Neural cell (in vitro differentiated cells): Measurements from ENCODE around the gene SLC2A1. TPM values are rescaled to one million over a fixed set of nuclear protein-coding genes. Genes with fewer than 3 reads are reported as not detected.

Experiments
- H2AFZ ChIP-seq: fragments of 200-600, 300-800 bp; sonication (generic), shearing (Covaris generic); 2 replicates; pipeline ENCODE4 v1.6.0; 2014; ENCODE audit warnings: low read depth, mild to moderate bottlenecking, antibody characterized with exemption, low read length, moderate library complexity
- H3F3A ChIP-seq: fragments of 200-600 bp; shearing (Covaris generic); 2 replicates; pipeline ENCODE4 v1.6.1; 2016; ENCODE audit warnings: mild to moderate bottlenecking, moderate library complexity, mixed read lengths, antibody characterized with exemption, low read length; ENCODE audit not compliant: insufficient read depth, poor library complexity, severe bottlenecking
- H3K27ac ChIP-seq: fragments of 200-600, 300-800 bp; sonication (generic), shearing (Covaris generic); 2 replicates; pipeline ENCODE4 v1.5.1; 2014; ENCODE audit warnings: mild to moderate bottlenecking, low read length, moderate library complexity
- H3K27me3 ChIP-seq: fragments of 300-800, 200-600 bp; sonication (generic), shearing (Covaris generic); 2 replicates; pipeline ENCODE4 v1.6.0; 2014; ENCODE audit warnings: mild to moderate bottlenecking, low read depth, low read length, moderate library complexity; ENCODE audit not compliant: insufficient read depth
- H3K36me3 ChIP-seq: fragments of 300-800, 200-600 bp; sonication (generic), shearing (Covaris generic); 2 replicates; pipeline ENCODE4 v1.5.1; 2014; ENCODE audit warnings: mild to moderate bottlenecking, antibody characterized with exemption, low read length, moderate library complexity; ENCODE audit not compliant: insufficient read depth
- H3K4me2 ChIP-seq: fragments of 300-800, 200-600 bp; sonication (generic), shearing (Covaris generic); 2 replicates; pipeline ENCODE4 v1.6.0; 2014; ENCODE audit warnings: mild to moderate bottlenecking, low read length
- H3K4me3 ChIP-seq: fragments of 300-800, 200-600 bp; sonication (generic), shearing (Covaris generic); 2 replicates; pipeline ENCODE4 v1.5.1; 2014; ENCODE audit warnings: mild to moderate bottlenecking, low read length, moderate library complexity
- H3K79me2 ChIP-seq: fragments of 200-600 bp; shearing (Covaris generic); replicated peaks from 2 replicates; pipeline ENCODE4 v1.6.0; 2014; ENCODE audit warnings: mild to moderate bottlenecking, low read length, moderate library complexity; ENCODE audit not compliant: insufficient read depth
- H3K9ac ChIP-seq: fragments of 300-800, 200-600 bp; sonication (generic), shearing (Covaris generic); 2 replicates; pipeline ENCODE4 v1.6.1; 2016; ENCODE audit warnings: mild to moderate bottlenecking, low read length, mixed read lengths
- H3K9me2 ChIP-seq: fragments of 200-600 bp; shearing (Covaris generic); 2 replicates; pipeline ENCODE4 v1.6.1; 2016; ENCODE audit warnings: mild to moderate bottlenecking, low read length, mixed read lengths; ENCODE audit not compliant: insufficient read depth
- H3K9me3 ChIP-seq: fragments of 200-600, 300-800 bp; sonication (generic), shearing (Covaris generic); 2 replicates; pipeline ENCODE4 v1.6.1; 2016; ENCODE audit warnings: mild to moderate bottlenecking, mixed run types, low read length, moderate library complexity, mixed read lengths
- H4K20me1 ChIP-seq: fragments of 200-600 bp; shearing (Covaris generic); 2 replicates; pipeline ENCODE4 v1.6.1; 2016; ENCODE audit warnings: mild to moderate bottlenecking, mixed run types; ENCODE audit not compliant: insufficient read depth
- CTCF ChIP-seq: fragments of 450-650 bp; IDR thresholded peaks from 2 replicates; pipeline ENCODE4 v1.5.1; 2014; ENCODE audit warnings: antibody characterized with exemption, mild to moderate bottlenecking, moderate library complexity; ENCODE audit not compliant: poor library complexity, severe bottlenecking
- EP300 ChIP-seq: fragments of 450-650 bp; conservative IDR thresholded peaks from 2 replicates; pipeline ENCODE4 v1.6.1; 2014; ENCODE audit warnings: antibody characterized with exemption, mild to moderate bottlenecking, moderate library complexity; ENCODE audit not compliant: poor library complexity, severe bottlenecking
- EZH2 ChIP-seq: fragments of 200-600, 300-800 bp; shearing (Covaris generic), sonication (generic); IDR thresholded peaks from 2 replicates; pipeline ENCODE4 v1.6.1; 2014; ENCODE audit warnings: antibody characterized with exemption, low read length, borderline replicate concordance, mild to moderate bottlenecking; ENCODE audit not compliant: insufficient read depth, poor library complexity, severe bottlenecking
- MXI1 ChIP-seq: fragments of 450-650 bp; conservative IDR thresholded peaks from 2 replicates; pipeline ENCODE4 v1.6.1; 2014; ENCODE audit warnings: antibody characterized with exemption, mild to moderate bottlenecking; ENCODE audit not compliant: poor library complexity, severe bottlenecking
- POLR2AphosphoS5 ChIP-seq: IDR thresholded peaks from 2 replicates; pipeline ENCODE4 v1.6.1; 2012
- RAD21 ChIP-seq: fragments of 450-650 bp; conservative IDR thresholded peaks from 2 replicates; pipeline ENCODE4 v1.6.1; 2014; ENCODE audit warnings: antibody characterized with exemption, mild to moderate bottlenecking, moderate library complexity
- REST ChIP-seq: IDR thresholded peaks from 2 replicates; pipeline ENCODE4 v1.6.1; 2012; ENCODE audit warnings: borderline replicate concordance
- SMC3 ChIP-seq: fragments of 450-650 bp; conservative IDR thresholded peaks from 2 replicates; pipeline ENCODE4 v1.6.1; 2014; ENCODE audit warnings: antibody characterized with exemption, mild to moderate bottlenecking, moderate library complexity; ENCODE audit not compliant: poor library complexity
- TAF1 ChIP-seq: IDR thresholded peaks from 2 replicates; pipeline ENCODE4 v1.6.1; 2012; ENCODE audit warnings: low read depth
- polyA plus RNA-seq: library from polyadenylated mRNA; depleted of rRNA; stranded (reverse); fragments of >200 nt; gene quantifications from 2 replicates; pipeline ENCODE4 v1.2.3, GENCODE V29; 2014

The SLC2A1 gene
- polyA plus RNA-seq, 1 donor from 2014 or later, result 39.4 TPM

GRCh38 chr1:42933060-42933586, 25.5 kb downstream of the SLC2A1 start:
- no peak for TF ChIP-seq CTCF
- TF ChIP-seq EZH2, result no peak
- TF ChIP-seq SMC3, result no peak
- no peak for TF ChIP-seq EP300
- no peak for TF ChIP-seq RAD21
- TF ChIP-seq MXI1, result no peak
- no peak for TF ChIP-seq REST
- no peak for TF ChIP-seq TAF1
- Histone ChIP-seq H3K27ac (no peak overlapping the region), H3F3A (no peaks in the 10 kb centered on the region), H2AFZ (no peak overlapping the region), H4K20me1 (no peaks in the 10 kb centered on the region), H3K4me3 (no peak overlapping the region), H3K27me3 (no peaks in the 10 kb centered on the region), H3K79me2 (peaks cover 6% of the 10 kb centered on the region), H3K9ac (no peak overlapping the region), H3K4me2 (no peak overlapping the region), H3K9me3 (no peaks in the 10 kb centered on the region), H3K9me2 (no peaks in the 10 kb centered on the region), H3K36me3 (no peaks in the 10 kb centered on the region)

- H3K4me2 ChIP-seq, result no peak overlapping the region
- H3K9ac ChIP-seq, result no peak overlapping the region
- H3K36me3 ChIP-seq, result peaks cover 4% of the 10 kb centered on the region
- H3K79me2 ChIP-seq, result peaks cover 6% of the 10 kb centered on the region
- no peak overlapping the region for H3K27ac ChIP-seq
- no peak overlapping the region for H2AFZ ChIP-seq
- H3K9me2 ChIP-seq, result no peaks in the 10 kb centered on the region
- H3K4me3 ChIP-seq, result no peak overlapping the region
- TF ChIP-seq REST (no peak), CTCF (no peak), SMC3 (no peak), EZH2 (no peak), TAF1 (no peak), MXI1 (no peak), EP300 (no peak), POLR2AphosphoS5 (no peak), RAD21 (no peak)
- no peaks in the 10 kb centered on the region for H4K20me1 ChIP-seq
- no peaks in the 10 kb centered on the region for H3K9me3 ChIP-seq
- no peaks in the 10 kb centered on the region for H3F3A ChIP-seq
- H3K27me3 ChIP-seq, result no peaks in the 10 kb centered on the region
These were observed 26.2 kb downstream of the SLC2A1 start for GRCh38 chr1:42932442-42932941.
